GM23338 (cell line): ENCODE measurements around the gene PKD1L1. TPM values are rescaled to one million over a fixed set of nuclear protein-coding genes. Genes with fewer than 3 reads are reported as not detected.

Experiments used
- ATAC-seq: fragments of 200-7000 bp; cut with Tn5 transposase; 3 replicates; pipeline ENCODE4 v1.9.1; 2020
- DNase-seq: peaks from one replicate; pipeline ENCODE4 v3.0.0-alpha.2; 2015; ENCODE audit warnings: low spot score
- H2AFZ ChIP-seq: fragments of 200-600 bp; sonication (generic); 2 replicates; pipeline ENCODE4 v1.8.0; 2016; ENCODE audit warnings: antibody characterized with exemption, mild to moderate bottlenecking, moderate library complexity
- H3F3A ChIP-seq: fragments of 200-600 bp; sonication (generic); replicated peaks from 2 replicates; pipeline ENCODE4 v1.8.0; 2017; ENCODE audit warnings: antibody characterized with exemption, mixed run types, low read depth
- H3K27ac ChIP-seq: fragments of 200-600 bp; sonication (generic); 2 replicates; pipeline ENCODE4 v1.6.1; 2016; ENCODE audit warnings: low read depth
- H3K27me3 ChIP-seq: fragments of 200-600 bp; sonication (generic); 2 replicates; pipeline ENCODE4 v1.8.0; 2016; ENCODE audit warnings: mild to moderate bottlenecking, mixed run types, moderate library complexity; ENCODE audit not compliant: insufficient read depth
- H3K36me3 ChIP-seq: fragments of 200-600 bp; sonication (generic); 2 replicates; pipeline ENCODE4 v1.8.0; 2016; ENCODE audit warnings: mild to moderate bottlenecking; ENCODE audit not compliant: insufficient read depth
- H3K4me1 ChIP-seq: fragments of 200-600 bp; sonication (generic); 2 replicates; pipeline ENCODE4 v1.8.0; 2016; ENCODE audit warnings: mild to moderate bottlenecking, moderate library complexity; ENCODE audit not compliant: insufficient read depth
- H3K4me2 ChIP-seq: fragments of 200-600 bp; sonication (generic); 2 replicates; pipeline ENCODE4 v1.7.1; 2017; ENCODE audit warnings: mixed run types
- H3K4me3 ChIP-seq: fragments of 200-600 bp; sonication (generic); 2 replicates; pipeline ENCODE4 v1.6.1; 2016; ENCODE audit warnings: mixed run types
- H3K79me2 ChIP-seq: fragments of 200-600 bp; sonication (generic); replicated peaks from 2 replicates; pipeline ENCODE4 v1.8.0; 2017; ENCODE audit warnings: mild to moderate bottlenecking; ENCODE audit not compliant: insufficient read depth
- H3K9me2 ChIP-seq: fragments of 200-600 bp; sonication (generic); 2 replicates; pipeline ENCODE4 v1.8.0; 2017; ENCODE audit not compliant: insufficient read depth
- H4K20me1 ChIP-seq: fragments of 200-600 bp; sonication (generic); replicated peaks from 2 replicates; pipeline ENCODE4 v1.8.0; 2017; ENCODE audit warnings: mild to moderate bottlenecking; ENCODE audit not compliant: insufficient read depth
- H3K27ac Mint-ChIP-seq: 2 replicates; pipeline ENCODE4 v1.8.0; 2020; ENCODE audit warnings: inconsistent platforms, mild to moderate bottlenecking, moderate library complexity, mixed read lengths
- H3K27me3 Mint-ChIP-seq: 3 replicates; pipeline ENCODE4 v1.8.0; 2022; ENCODE audit warnings: low read depth, mild to moderate bottlenecking, moderate library complexity, mixed read lengths, inconsistent platforms; ENCODE audit not compliant: insufficient read depth, poor library complexity
- H3K36me3 Mint-ChIP-seq: 3 replicates; pipeline ENCODE4 v1.8.0; 2021; ENCODE audit warnings: low read depth, mild to moderate bottlenecking, inconsistent platforms, moderate library complexity, mixed read lengths
- H3K4me1 Mint-ChIP-seq: 3 replicates; pipeline ENCODE4 v1.8.0; 2020; ENCODE audit warnings: mild to moderate bottlenecking, inconsistent platforms, mixed read lengths
- H3K4me3 Mint-ChIP-seq: 3 replicates; pipeline ENCODE4 v1.8.0; 2021; ENCODE audit warnings: moderate library complexity, mild to moderate bottlenecking, inconsistent platforms, mixed read lengths
- H3K9me3 Mint-ChIP-seq: 3 replicates; pipeline ENCODE4 v1.8.0; 2020; ENCODE audit warnings: moderate library complexity, mild to moderate bottlenecking, inconsistent platforms, mixed read lengths
- CTCF ChIP-seq, 2 experiments: fragments of 200-600 bp in 1 of 2; sonication (generic) in 1 of 2; conservative IDR thresholded peaks; 2 replicates each; pipeline versions ENCODE4 v1.5.1 to v1.6.1; 2016 to 2017; ENCODE audit warnings: antibody characterized with exemption in 2 of 2, low read depth in 2 of 2, mild to moderate bottlenecking in 2 of 2, moderate library complexity in 1 of 2
- EZH2phosphoT487 ChIP-seq: fragments of 200-600 bp; sonication (generic); IDR thresholded peaks from one replicate; pipeline ENCODE4 v1.8.1; 2018; ENCODE audit warnings: antibody characterized with exemption; ENCODE audit not compliant: unreplicated experiment
- STAT1 ChIP-seq: IDR thresholded peaks from one replicate; pipeline ENCODE4 v1.6.1; 2016; ENCODE audit warnings: antibody characterized with exemption; ENCODE audit not compliant: unreplicated experiment
- polyA plus RNA-seq: library from polyadenylated mRNA; unstranded; fragments of >200 nt; fragmentation: Nextera tagmentation; extraction: Ambion mirVana; gene quantifications from 2 replicates; pipeline ENCODE4 v1.2.1, GENCODE V29; 2016
- total RNA-seq: library from RNA; depleted of rRNA; stranded (reverse); fragments of >200 nt; shearing (Covaris generic); gene quantifications from 2 replicates; pipeline ENCODE4 v1.2.3, GENCODE V29; 2014

PKD1L1 gene
- total and polyA plus RNA-seq, 2 experiments from 2014 or later, result 0.03 TPM; not detected in 1

DNA sequence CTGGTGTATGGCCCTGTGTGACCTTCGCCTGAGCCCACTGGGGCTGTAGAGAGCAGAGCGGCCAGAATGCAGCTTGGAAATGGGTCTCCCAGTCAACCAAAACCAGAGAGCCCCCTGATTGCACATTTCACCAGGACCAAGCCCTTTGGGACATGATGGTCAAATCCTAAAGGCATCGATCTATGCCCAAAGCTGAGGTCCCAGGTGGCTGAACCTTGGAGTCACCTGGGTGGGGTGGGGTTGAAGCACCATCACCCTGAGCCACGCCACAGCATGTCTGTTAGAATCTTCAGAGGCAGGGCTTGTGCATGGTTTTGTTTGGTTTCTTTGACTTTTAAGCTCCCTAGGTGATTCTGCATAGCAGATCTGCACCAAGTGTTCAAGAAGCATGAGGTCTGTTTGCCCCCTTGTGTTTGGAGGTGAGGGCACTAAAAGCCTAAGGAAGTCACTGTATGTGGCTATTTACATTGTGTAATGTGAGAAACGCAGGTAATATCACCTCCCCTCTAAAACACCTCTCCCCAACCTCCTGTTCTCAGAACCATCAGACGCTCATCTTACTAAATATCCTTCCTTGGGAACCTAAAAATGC is 9.6 kb downstream of the PKD1L1 start:
- H3K4me3 Mint-ChIP-seq, result no peak overlapping the region
- ATAC-seq (peak; percentile 23; the same call in 2 of the 3 replicates), DNase-seq (no peak)
- no peak overlapping the region for H3K27ac Mint-ChIP-seq
- TF ChIP-seq CTCF (conservative IDR thresholded peaks at IDR 0.05; ENCODE audit: low read depth in 2 of 2), result peak; percentile 17 to 54; a peak in 3 of 4 replicates
- no peak for TF ChIP-seq STAT1
- Histone ChIP-seq H3K27me3 (no peaks in the 10 kb centered on the region), H3K79me2 (no peaks in the 10 kb centered on the region), H3K4me1 (peaks cover 18% of the 10 kb centered on the region), H2AFZ (no peak overlapping the region), H3K9me2 (no peaks in the 10 kb centered on the region), H3K4me3 (no peak overlapping the region), H3K36me3 (no peaks in the 10 kb centered on the region), H3K4me2 (no peak overlapping the region), H3F3A (no peaks in the 10 kb centered on the region), H3K27ac (no peak overlapping the region), H4K20me1 (no peaks in the 10 kb centered on the region)
- H3K9me3 Mint-ChIP-seq, result no peaks in the 10 kb centered on the region
- peaks cover 13% of the 10 kb centered on the region for H3K27me3 Mint-ChIP-seq
- peaks cover 35% of the 10 kb centered on the region for H3K4me1 Mint-ChIP-seq
- H3K36me3 Mint-ChIP-seq, result no peaks in the 10 kb centered on the region

GRCh38 chr7:47937711-47938573 is 10.3 kb downstream of the PKD1L1 start:
- ATAC-seq (no peak; the same call in 2 of the 3 replicates), DNase-seq (no peak)
- no peak for TF ChIP-seq EZH2phosphoT487
- no peak for TF ChIP-seq STAT1
- TF ChIP-seq CTCF (conservative IDR thresholded peaks at IDR 0.05; ENCODE audit: low read depth in 2 of 2), result peak in 1 of 2 experiments; percentile 36; a peak in 2 of 4 replicates
- Histone ChIP-seq H3K27ac (no peak overlapping the region), H3K27me3 (no peaks in the 10 kb centered on the region), H4K20me1 (no peaks in the 10 kb centered on the region), H3K4me3 (no peak overlapping the region), H3K9me2 (no peaks in the 10 kb centered on the region), H3K36me3 (no peaks in the 10 kb centered on the region), H3K4me2 (no peak overlapping the region), H3F3A (no peaks in the 10 kb centered on the region), H3K4me1 (peaks cover 18% of the 10 kb centered on the region), H3K79me2 (no peaks in the 10 kb centered on the region), H2AFZ (no peak overlapping the region)
- Mint-ChIP-seq H3K27me3 (peaks cover 8% of the 10 kb centered on the region), H3K4me1 (peaks cover 35% of the 10 kb centered on the region), H3K36me3 (no peaks in the 10 kb centered on the region), H3K9me3 (no peaks in the 10 kb centered on the region), H3K27ac (no peak overlapping the region), H3K4me3 (no peak overlapping the region)
